HPDE6-E6E7 (cell line): ENCODE results near the gene ENTHD1.
A peak's percentile ranks its signal among the peaks of the same experiment; 100 is the strongest.

Source experiments
- DNase-seq: peaks from one replicate; pipeline ENCODE4 v3.0.0; 2011; ENCODE audit warnings: missing footprints; ENCODE audit errors: extremely low spot score

ENTHD1 gene

GRCh38 chr22:39893526-39893925 is at the start of gene ENTHD1:
ENTHD1 (minus strand) TSS chr22:39893760; CDS start chr22:39887748, 6,012 bp downstream.
- no peak for DNase-seq

DNA sequence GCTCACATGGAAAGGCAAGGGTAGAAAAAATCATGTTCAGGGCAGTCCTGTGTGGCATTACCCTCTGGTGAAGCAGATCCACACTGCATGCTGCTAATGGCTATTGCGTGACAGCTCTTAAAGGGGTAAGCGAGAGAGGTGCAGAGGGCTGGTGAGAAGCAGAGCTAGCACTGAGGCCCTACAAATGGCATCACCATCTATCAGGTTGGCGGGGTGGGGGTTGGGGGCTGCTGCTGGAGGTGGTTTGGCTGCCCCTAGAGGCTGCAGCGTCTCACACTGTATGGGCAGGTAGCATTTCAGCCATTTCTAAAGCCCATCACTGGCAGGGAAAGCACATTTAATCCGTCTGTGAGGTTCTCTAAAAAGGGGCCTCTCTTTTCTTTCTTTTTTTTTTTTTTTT is 49.8 kb upstream of the ENTHD1 start:
- no peak for DNase-seq

DNA sequence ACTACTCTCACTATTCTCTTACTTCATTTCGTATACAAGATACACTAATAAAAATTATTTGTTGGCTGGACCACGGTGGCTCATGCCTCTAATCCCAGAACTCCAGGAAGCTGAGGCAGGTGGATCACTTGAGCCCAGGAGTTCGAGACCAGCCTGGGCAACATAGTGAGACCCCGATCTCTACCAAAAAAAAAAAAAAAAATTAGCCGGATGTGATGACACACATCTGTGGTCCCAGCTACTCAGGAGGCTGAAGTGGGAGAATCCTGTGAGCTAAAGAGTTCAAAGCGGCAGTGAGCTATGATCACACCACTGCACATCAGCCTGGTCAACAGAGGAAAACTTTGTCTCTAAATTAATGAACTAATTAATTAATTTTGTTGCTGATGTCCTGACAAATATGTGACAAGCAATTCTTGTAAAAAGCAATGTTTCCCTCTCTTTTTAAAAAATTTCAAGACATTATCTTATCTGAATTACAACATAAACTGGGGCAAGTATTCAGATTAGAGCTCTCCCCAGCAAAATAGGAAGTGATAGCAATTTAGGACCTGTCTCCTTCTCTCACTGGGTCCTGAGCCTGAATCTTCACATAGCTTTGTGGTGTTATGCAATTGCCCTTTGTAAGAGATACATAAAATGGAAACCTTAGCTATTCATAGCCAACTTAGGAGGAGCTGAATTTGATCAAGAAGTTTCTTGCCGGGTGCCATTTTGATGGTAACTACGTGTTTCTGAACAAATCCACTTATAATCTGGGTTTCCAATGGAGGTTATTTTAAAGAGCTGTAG is 49.1 kb upstream of the ENTHD1 start:
- DNase-seq: no peak

DNA sequence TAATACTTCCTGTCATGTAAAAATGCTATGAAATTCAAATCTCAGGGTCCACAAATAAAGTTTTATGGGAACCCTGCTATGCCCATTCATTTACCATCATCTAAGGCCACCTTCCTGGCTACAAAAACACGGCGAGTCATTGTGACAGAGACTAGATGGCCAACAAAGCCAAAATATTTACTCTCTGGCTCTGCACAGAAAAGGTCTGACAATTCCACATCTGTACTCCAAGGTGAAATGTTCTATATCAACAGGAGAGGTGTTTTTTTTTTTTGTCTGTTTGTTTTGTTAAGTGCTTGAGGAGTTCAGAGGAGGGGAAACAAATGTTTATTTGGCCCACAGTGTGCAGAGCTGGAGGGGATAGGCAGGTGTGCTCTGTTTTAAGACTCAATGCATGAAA is 48.0 kb upstream of the ENTHD1 start:
- no peak for DNase-seq

- no peak for DNase-seq
Observed at GRCh38 chr22:39940757-39941305, 47.3 kb upstream of the ENTHD1 start.

DNA sequence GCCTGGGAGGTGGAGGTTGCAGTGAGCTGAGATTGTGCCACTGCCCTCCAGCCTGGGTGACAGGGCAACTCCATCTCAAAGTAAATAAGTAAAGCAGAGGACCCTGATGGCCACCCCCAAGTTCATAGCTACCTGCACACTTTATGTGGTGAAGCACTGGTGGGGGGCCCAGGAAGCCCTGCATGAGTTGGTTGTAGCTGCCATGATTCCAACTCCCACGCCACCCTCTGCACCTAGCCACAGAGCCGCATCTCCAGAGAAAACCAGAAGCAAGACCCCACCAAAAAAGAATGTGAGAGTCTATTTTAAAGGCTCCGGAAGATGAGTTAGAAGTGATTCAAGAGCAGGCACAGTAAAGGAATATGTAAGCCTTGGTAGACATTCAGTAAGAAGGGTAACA is 46.3 kb upstream of the ENTHD1 start:
- DNase-seq: no peak

DNA sequence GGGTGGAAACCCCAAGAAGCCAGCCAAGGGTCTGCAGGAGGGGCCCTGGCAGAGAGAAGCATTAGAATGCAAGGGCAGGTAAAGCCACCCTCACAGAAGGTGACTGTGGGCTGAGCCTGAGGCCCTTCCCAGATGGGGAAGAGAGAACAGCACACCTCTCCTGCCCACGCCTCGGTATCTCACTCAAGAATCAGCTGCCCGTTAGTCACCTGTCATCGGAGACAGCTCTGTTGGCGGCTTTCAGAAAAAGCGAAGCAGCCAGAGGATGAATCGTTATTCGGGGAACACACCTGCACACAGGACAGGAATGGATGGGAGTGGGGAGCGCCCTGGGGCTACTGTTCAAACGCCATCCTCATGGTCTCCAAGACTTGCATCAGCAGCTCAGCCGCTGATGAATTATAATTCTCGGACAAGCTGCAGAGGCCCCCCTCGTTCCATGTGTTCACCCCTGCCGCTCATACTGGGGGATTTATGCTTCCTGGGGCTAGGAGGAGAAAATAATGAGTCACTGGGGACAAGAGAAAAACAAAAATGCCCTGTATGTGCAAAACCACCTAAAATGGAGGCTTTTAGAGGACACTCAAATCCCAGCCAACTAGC is 45.0 kb upstream of the ENTHD1 start:
- DNase-seq: no peak

DNA sequence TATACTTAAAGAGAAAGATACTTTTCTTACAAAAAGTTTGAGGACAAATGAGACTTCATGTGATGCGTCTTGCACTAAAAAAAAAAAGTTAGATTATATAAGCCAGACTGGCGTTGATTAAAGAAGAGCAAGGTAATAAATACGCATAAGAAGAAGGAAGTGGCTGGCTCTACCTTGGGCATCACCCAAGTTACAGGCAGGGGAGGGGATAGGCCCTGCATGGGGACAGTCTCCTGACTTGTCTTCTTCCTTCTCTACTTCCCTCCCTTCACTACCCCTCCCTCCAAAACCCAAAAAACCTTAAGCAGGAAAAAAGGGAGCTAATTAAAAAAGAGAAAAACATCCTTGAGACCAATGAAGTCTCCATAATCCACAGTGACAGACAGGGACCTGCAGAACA is 44.3 kb upstream of the ENTHD1 start:
- no peak for DNase-seq

DNA sequence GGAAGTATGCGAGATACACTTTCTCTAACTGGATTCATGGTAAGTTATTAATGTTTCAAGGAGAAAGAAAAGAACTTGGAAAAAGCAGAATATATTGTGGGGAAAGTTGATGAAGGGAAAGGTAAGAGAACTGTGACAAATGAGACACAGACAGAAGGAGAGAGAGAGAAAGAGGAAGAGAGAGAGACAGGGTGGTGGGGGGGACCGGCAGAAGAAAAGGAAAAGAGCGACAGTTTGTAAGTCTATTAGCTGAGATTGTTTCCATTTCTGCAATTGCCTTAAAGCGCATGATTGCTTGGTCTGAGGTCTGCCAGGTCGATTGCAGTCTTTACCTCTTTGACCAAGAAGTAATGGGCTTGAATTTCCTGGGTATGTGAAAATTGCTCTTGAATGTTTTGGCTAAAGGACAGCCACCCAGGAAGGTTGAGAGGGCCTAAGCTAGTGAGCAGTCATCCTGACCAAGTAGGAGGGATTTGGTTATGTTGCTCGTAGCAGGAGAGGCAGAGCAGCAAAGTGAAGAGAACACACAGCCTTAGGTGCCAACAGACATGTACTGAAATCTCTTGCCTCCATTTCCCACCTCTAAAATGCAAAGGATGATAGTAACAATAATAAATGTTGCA is 43.1 kb upstream of the ENTHD1 start:
- DNase-seq: no peak

DNA sequence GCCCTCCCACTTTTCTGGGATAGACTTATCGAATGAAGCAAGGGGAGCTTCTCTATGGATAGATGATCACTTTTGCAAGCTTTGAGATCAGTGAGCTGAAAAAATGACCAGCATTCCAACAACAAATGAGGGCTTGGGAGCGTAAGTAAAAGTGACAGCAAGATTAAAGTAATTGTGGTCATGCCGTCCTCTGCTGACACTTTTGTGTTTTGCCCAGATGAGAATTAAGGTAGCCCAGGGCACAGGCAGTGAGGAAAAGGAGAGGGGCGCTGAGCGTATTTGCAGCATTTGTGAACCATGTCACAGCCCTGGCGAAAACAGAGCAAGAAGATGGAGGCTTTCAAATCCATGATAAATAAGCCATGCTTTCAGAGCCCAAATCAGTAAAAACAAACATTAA is 42.1 kb upstream of the ENTHD1 start:
- no peak for DNase-seq

- DNase-seq: no peak
Observed at GRCh38 chr22:39935116-39935515, 41.6 kb upstream of the ENTHD1 start.

- DNase-seq: no peak
Observed at GRCh38 chr22:39933741-39934140, 40.2 kb upstream of the ENTHD1 start.

DNA sequence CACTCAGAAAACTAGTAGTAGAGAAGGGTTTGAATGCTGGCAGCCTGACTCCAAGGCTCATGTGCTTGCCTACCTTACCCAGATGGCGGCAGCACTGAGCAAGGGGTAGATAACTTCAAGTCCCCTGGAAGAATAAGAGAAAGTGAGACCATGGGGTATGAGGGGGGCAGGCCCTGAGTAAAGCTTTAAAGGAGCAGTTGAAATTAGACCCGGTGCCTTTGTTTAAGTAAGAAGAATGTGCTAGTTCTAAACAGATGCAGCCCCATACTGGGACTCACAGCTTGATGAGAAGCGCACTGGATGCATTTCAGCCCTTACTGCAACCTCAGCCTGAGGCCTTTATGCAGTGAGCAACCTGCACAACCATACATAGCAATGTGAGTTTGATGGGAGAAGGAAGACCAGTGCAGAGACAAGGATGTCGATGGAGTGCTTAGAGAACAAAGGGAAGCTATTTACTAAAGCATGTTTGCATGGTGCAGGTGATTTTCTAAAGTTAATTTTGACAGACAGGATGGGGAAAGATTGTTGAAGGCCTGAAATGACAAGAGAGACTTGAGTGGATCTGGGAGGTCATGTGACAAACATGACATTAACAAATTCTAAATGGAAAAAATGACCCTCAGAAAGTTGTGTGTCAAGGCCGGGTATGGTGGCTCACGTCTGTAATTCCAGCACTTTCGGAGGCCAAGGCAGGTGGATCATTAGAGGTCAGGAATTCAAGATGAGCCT is 39.5 kb upstream of the ENTHD1 start:
- DNase-seq: no peak

DNA sequence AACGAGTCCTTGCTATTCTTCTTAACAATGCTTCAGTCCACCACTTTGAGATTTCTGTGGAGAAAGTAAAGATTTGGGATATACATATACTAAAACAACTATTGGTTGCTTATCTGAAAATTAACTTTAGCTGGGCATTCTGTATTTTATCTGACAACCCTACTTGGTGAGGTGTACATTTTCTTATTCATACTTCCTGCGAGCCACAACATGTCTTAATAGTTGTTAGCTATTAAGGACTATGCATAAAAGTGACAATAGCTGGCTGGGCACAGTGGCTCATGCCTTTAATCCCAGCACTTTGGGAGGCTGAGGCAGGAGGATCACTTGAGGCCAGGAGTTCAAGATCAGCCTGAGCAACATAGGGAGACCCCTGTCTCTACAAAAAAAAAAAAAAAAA is 38.6 kb upstream of the ENTHD1 start:
- no peak for DNase-seq

GRCh38 chr22:39931251-39931650 is 37.7 kb upstream of the ENTHD1 start:
- no peak for DNase-seq

DNA sequence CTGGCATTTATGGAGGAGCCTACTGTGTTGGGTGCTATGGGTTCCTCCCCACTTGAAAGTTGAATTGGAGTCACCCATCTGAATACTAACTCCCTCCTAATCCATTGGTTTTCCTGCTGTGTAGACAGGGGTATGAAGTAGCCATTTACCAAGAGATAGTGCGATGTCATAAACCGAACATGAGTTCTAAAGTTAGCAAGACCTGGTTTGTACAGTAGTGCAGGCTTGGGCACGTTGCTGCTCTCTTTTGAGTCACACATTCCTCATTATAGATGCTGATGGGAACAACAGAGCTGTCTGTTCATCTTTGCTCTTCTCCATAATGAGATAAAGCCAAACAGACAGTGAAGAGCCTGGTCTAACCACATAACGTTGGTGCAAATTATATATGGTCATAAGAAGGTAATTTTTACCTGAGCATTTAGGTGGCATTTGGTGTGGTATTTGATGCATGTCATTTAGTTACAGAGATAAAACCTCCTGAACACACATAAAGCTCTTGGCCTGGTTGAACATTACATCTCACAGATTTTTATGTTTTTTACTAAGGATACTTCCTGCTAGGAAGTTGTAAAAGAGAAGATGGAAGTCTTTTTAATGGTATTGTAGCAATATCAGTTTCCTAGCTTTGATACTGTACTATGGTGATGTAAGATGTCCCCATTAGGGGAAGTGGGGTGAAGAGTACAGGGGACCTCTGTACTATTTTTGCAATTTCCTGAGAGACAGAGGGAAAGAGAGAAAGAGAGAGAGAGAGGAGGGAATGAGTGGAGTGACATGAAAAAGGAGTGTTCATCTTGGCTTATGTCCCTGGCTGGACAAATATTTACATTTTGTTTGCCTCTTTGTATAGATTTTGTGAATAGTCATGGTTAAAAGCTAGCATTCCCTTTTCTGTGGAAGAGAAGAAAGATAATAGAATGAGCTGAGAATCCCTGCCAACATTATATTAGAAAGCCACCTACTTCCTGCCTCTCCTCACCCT is 35.3 kb upstream of the ENTHD1 start:
- peak; percentile 43 for DNase-seq

GRCh38 chr22:39927544-39927943 is 34.0 kb upstream of the ENTHD1 start:
- no peak for DNase-seq

- DNase-seq: no peak
Observed at GRCh38 chr22:39926753-39927152, 33.2 kb upstream of the ENTHD1 start.

- DNase-seq: no peak
Observed at GRCh38 chr22:39925909-39926679, 32.5 kb upstream of the ENTHD1 start.

- no peak for DNase-seq
Observed at GRCh38 chr22:39925273-39925672, 31.7 kb upstream of the ENTHD1 start.
